Fibroblast of skin of right biceps (primary cell): ENCODE results near the gene MAGEC1.
"Not testable (repeated sequence)": the region's sequence is repeated elsewhere in the genome, so short reads cannot be mapped to it uniquely, and the experiment has no call there.

Experiments used
- DNase-seq: peaks from one replicate; pipeline ENCODE4 v3.0.0-alpha.2; 2013

The MAGEC1 gene, protein sequence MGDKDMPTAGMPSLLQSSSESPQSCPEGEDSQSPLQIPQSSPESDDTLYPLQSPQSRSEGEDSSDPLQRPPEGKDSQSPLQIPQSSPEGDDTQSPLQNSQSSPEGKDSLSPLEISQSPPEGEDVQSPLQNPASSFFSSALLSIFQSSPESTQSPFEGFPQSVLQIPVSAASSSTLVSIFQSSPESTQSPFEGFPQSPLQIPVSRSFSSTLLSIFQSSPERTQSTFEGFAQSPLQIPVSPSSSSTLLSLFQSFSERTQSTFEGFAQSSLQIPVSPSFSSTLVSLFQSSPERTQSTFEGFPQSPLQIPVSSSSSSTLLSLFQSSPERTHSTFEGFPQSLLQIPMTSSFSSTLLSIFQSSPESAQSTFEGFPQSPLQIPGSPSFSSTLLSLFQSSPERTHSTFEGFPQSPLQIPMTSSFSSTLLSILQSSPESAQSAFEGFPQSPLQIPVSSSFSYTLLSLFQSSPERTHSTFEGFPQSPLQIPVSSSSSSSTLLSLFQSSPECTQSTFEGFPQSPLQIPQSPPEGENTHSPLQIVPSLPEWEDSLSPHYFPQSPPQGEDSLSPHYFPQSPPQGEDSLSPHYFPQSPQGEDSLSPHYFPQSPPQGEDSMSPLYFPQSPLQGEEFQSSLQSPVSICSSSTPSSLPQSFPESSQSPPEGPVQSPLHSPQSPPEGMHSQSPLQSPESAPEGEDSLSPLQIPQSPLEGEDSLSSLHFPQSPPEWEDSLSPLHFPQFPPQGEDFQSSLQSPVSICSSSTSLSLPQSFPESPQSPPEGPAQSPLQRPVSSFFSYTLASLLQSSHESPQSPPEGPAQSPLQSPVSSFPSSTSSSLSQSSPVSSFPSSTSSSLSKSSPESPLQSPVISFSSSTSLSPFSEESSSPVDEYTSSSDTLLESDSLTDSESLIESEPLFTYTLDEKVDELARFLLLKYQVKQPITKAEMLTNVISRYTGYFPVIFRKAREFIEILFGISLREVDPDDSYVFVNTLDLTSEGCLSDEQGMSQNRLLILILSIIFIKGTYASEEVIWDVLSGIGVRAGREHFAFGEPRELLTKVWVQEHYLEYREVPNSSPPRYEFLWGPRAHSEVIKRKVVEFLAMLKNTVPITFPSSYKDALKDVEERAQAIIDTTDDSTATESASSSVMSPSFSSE

DNA sequence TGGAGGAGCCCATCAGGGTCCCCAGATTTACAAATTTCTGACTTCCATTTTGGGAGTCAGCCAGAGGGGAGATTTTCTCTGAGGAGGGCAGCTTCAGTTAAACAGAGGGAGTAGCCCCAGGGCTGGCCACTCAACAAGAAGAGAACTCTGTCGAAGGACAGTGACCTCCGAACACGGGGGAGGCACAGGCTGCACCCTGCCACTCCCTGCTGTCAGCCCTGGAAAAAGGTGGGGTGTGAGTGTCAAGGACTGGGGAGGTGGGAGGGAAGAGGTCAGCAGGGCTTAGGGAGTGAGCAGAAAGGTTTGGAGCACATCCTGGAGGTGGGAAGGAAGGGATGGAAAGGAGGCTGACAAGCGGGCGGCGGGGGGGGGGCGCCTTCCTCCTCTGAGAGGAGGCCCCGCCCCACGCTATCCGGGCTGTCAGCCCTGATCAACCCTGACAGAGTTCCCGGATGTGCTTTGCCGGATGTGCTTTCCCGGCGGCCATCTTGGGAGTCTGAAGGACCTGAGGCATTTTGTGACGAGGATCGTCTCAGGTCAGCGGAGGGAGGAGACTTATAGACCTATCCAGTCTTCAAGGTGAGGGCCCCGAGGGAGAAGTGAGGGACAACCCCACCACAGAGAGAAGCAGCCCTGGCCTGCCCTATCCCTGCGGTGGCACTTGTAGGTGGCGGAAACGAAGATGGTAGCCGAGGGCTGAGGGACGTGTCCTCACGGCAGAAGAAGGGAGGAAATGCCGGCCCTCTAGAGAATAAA lies at the start of gene MAGEC1:
Gene MAGEC1, plus strand, starts transcription at position 495 of the 756 bp plus-strand sequence. CDS start 1,179 bp downstream, outside the sequence.
- DNase-seq = no peak

DNA sequence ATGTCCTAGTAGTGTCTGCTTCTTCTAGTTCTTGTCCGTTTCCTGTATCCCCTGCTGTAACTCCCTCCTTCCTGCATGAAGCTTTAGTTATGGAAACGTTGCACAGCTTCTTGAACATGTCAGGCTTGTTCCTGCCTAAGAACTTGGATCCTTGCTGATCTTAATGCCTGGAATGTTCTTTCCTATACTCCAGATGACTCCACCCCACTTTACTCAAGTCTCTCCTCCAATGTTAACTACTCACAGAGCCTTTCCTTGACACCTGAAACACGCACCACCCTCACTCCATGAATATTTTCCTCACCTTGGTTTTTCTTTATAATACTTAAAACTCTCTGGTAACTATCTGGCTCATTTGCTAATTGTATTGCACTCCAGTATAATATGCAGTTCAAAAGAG lies 46.2 kb upstream of the MAGEC1 start:
- DNase-seq = no peak

DNA sequence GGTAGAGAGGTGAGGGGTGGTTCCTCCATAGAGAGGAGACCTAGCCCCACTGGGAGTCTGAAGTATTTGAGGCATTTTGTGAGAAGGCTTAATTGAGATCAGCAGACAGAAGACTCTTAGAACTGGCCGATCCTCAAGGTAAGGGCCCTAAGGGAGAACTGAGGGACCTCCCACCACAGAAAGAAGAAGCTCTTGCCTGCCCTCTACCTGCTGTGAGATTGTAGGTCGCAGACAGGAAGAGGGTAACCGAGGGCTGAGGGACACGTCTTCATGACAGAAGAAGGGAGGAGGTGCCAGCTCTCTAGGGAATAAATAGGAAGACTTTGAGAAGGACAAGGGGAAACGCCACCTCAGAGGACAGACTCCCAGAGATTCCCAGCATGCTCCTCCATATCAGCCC lies 24.1 kb upstream of the MAGEC1 start:
- no peak for DNase-seq

DNA sequence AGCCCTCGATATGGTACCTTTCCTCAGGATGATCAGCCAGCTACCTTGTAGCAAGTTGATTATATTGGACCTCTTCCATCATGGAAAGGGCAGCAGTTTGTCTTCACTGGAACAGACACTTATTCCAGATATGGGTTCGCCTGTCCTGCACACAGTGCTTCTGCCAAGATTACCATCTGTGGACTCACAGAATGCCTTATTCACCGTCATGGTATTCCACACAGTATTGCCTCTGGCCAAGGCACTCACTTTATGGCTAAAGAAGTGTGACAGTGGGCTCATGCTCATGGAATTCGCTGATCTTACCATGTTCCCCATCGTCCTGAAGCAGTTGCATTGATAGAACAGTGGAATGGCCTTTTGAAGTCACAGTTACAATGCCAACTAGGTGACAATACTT lies 14.9 kb upstream of the MAGEC1 start:
- DNase-seq = not testable (repeated sequence)

DNA sequence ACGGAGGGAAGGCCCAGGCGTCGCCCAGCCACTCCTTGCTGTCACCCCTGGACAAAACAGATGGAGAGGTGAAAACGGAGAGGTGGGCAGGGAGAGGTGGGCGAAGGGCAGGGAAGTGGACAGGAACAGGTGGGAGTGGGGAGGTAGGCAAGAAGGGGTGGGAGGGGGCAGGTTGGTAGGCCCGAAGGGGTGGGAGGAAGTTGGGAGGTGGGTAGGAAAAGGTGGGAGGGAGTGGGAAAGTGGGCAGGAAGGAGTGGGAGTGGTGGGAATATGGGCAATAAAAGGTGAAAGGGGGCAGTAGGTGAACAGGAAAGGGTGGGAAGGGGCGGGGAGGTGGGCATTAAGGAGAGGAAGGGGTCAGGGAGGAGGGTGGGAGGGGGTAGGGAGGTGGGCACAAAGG lies 9.0 kb upstream of the MAGEC1 start:
- no peak for DNase-seq

DNA sequence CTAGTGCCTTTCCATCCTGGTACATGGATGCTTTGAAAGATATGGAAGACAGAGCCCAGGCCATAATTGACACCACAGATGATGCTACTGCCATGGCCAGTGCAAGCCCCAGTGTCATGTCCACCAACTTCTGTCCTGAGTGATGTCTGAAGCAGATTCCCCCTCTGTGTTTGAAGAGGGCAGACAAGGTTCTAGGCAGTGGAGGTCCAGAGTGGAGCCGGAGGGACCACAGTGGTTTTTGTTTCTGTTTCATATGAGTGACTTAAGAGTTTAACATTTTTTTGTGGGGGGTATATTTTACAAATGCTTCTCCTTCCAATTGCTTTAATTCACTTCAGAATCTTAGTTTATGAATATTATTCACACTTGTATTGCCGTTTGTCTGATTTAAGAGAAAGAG lies 6.0 kb upstream of the MAGEC1 start:
- no peak for DNase-seq

DNA sequence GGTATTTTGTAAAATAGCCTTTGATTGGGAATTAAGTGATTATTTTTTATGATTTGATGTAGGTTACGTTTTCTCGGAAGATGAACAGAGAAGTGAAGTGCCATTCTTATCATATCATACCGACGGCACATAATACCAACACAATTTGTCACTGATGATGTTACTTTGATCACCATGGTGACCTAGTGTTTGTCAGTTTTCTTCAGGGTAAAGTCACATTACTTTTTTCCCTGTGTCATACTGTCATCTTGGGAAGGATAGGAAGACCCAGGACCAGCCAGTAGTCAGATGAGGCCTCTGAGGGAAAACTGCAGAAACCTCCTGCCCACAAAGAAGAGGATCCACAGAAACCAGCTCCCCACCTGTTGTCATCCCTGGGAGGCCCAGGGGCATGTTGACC lies 1.3 kb upstream of the MAGEC1 start:
- DNase-seq = no peak

DNA sequence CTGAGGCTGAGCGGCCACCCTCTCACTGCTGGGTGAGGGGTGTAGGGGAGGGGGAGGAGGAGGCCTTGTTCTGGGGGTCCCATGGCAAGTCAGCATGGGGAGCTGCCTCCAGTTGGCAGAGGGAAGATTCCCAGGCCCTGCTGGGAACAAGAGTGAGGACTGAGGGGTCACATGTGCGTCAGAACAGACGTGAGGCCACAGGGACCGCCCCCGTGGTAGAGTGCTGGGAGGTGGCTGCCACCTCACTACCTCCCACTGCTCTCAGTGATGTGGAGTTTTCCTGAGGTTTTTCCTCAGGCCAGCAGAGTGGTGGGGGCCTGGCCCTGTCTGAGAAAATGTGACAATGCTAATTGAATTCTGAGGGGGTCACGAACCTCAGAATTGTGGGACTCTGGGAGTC lies 568 bp downstream of the MAGEC1 start:
- no peak for DNase-seq

DNA sequence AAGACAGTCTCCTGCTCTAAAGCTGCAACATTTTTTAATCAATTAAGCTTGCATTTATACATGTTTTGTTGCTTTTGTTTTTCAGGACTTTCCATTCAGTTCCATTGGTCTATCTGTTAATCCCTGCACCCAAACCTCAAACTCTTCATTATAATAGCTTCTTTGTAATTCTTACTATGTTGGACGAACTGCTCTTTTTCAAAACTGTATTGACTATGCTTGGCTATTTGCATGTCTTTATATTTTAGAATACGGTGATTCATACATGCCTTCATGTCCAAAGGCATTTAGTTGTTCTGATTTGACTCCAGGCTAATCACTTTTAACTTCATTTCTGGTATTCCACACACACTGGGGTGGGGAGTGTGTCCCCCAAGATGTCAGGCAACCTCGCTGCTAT lies 14.1 kb downstream of the MAGEC1 start:
- no peak for DNase-seq

DNA sequence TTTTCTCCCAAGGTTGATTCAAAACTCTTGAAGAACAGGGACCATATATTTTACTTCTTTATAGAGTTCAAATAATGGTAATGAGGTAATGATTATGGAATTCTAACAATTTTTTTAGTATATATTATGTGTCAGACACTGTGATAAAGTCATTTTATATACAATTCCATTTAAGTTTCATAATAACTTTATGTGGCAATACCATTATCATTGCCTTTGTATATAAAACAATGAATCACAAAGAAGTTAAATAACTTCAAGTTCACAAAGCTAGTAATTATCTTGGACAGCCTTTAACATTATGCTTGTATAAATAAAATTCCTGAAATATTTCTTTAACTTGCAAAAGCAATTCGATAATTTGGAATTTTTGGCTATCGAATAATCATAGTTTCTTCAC lies 20.6 kb downstream of the MAGEC1 start:
- DNase-seq = no peak

DNA sequence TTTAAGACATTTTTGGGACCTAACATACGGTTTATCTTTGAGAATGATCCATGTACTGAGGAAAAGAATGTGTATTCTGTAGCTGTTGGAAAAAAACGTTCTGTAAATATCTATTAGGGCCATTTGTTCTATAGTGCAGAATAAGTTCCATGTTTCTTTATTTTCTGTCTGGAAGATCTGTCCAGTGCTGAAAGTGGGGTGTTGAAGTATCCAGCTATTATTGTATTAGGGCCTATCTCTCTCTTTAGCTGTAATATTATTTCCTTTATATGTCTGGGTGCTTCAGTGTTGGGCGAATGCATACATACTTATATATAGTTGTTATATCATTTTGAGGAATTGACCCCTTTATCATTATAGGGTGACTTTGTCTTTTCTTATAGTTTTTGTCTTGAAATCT lies 24.7 kb downstream of the MAGEC1 start:
- DNase-seq = no peak

DNA sequence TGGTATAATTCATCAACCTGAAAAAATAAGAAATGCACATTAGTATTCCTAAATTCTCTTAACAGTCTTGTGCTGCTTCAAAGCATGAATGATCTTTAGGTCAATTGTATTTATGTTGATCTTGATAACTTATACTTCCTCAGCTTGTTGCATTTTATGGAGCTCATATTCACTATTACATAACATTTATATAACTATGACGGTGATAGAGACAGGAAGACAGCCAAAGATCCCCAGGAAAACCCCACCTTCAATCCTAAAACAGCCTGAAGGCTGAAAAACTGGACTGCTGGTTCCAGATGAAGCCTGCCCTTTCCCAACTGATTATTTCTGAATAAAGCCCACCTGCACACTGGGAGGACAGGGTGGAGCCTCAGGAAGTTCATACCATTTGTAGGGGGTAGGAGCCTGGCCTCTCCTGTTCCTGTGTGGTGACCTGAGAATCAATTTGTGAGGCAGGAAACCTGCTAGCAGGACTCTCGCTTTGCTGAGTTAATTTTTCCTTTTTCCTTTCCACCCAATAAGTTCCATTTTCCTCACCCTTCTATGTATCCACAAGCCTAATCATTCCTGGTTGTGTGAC lies 30.5 kb downstream of the MAGEC1 start:
- no peak for DNase-seq

DNA sequence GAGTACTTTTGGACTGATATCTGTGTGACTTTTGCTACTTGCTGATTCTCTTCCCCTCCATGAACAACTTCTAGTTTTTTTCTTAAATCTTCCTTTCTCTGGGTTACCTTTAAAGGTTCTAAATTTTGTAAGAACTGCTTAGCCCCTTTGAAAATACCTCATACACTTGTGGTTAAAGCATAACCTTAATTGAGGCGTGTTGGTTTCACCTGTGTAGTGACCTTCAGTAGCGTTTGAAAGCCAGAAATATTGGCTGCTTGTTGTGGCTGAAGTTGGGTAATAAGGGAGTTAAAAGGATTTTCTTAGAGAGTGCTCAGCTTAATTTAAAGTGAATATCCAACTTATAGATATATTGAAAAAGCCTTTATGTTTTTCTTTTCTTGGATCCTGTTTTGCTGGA lies 32.0 kb downstream of the MAGEC1 start:
- DNase-seq = no peak

DNA sequence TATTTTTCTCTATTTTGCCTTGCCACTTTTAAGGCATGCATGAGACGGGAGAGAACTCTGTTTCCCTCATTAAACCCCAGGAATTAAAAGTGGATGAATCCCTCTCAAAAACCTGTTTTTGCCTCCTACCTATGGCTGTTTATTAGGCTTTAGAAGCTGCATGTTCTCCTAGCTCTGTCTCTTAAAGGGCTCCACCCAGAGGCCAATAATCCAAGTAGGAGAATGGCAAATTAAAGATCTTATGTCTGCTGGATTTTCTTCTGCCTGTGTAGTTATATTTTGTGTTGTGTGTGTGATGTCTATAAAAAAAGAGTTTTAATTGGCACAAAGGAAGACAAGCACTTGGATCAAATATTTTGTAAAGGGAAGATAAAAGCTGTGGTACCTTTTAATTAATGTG lies 32.4 kb downstream of the MAGEC1 start:
- no peak for DNase-seq

DNA sequence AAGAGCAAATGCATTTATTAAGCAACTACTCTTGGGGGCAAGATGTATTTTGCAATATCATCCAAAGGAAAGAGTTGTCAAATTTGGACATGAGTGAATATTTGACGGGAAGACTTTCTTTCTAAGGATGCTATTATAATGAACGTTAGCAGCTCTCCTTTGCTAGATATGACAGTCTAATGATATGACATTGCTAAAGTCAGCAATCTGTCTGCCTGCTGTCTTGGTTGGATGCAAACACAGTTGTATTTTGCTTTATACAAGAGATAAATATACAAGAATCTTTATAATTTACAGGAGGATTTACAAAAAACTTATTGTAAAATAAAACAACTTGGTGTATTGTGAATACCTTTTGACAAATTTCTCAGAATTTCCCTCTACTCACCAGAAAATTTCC lies 37.5 kb downstream of the MAGEC1 start:
- DNase-seq = no peak

DNA sequence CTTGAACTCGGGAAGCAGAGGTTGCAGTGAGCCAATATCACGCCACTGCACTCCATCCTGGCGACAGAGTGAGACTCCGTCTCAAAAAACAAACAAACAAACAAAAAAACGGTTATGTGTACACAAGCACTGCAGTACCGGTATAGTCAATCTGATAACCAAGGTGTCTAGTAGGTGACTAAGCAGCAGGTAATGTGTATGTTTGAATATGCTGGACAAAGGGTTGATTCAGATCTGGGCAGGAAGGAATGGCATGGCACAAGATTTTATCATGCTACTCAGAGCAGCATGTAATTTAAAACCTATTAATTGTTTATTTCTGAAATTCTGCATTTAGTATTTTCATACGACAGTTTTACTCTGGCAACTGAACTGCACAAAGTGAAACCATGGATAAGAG lies 41.7 kb downstream of the MAGEC1 start:
- no peak for DNase-seq

DNA sequence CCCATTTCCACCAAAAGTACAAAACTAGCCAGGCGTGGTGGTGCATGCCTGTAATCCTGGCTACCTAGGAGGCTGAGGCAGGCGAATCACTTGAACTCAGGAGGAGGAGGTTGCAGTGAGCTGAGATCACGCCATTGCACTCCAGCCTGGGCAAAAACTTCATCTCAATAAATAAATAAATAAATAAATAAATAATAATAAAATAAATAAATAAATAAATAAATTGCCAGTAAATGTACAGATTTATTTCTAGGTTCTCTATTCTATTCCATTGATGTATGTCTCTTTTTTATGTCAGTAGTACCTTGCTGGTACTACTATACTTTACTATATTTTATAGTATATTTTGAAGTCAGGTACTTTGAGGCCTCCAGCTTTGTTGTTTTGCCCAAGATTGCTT lies 43.7 kb downstream of the MAGEC1 start:
- DNase-seq = no peak

DNA sequence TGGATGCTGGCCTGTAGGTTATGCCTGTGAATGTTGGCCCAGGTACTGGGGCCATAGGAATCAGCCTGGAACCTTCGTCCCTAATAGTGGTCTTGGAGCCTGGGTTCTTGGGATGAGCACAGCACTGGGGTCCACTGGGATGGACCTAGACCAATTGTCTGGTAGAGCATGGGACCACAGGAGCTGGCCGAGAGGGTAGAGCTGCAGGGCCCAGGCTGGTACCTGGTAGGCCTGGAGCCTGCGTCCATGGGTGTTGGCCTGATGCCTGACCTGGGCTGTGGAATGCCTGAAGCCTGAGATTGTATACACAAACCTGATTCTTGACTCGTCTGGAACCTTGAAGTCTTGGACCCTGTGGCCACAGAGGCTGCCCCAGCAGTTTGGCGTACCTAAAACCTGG lies 48.9 kb downstream of the MAGEC1 start:
- DNase-seq = no peak

DNA sequence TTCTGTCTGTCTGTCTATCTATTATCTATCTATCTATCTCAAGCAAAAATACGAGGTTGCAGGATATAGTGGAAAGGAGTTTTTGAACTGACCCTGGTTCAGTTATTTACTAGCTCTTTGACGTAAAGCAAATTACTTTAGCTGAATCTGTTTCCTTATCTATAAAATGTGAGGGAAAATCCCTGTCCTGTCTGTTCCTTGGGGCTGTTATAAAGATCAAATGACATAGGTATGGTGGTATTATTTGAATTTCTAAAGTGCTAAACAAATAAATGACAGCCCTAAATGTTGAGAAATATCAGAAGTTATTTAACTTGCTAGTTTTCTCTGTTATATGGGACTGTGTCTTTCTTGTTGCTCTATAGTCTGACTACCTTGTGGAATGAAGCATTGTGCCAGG lies 55.0 kb downstream of the MAGEC1 start:
- DNase-seq = no peak
